PFSK-1 (cell line): ENCODE data around the gene PCDHAC2.

Source experiments
- FOXP2 ChIP-seq: optimal IDR thresholded peaks from 2 replicates; pipeline ENCODE3; 2011; ENCODE audit warnings: borderline replicate concordance, control low read depth, inconsistent platforms; ENCODE audit not compliant: insufficient read depth; ENCODE audit errors: extremely low read length, extremely low read depth
- POLR2AphosphoS5 ChIP-seq: IDR thresholded peaks from 2 replicates; pipeline ENCODE4 v1.6.1; 2012; ENCODE audit warnings: low read depth, mild to moderate bottlenecking, control low read depth, low read length, moderate library complexity
- REST ChIP-seq, 2 experiments: IDR thresholded peaks; 2 replicates each; pipeline versions ENCODE4 v1.6.1 to v1.8.0; 2011 to 2012; ENCODE audit warnings: low read depth in 2 of 2, low read length in 2 of 2, control low read depth in 1 of 2, inconsistent platforms in 1 of 2, mild to moderate bottlenecking in 1 of 2, moderate library complexity in 1 of 2; ENCODE audit not compliant: insufficient read depth in 1 of 2
- SIN3A ChIP-seq: IDR thresholded peaks from 2 replicates; pipeline ENCODE4 v1.6.1; 2012; ENCODE audit warnings: mild to moderate bottlenecking, low read length, moderate library complexity, borderline replicate concordance; ENCODE audit not compliant: insufficient read depth
- TAF1 ChIP-seq: IDR thresholded peaks from 2 replicates; pipeline ENCODE4 v1.6.1; 2012; ENCODE audit warnings: low read length, control low read depth, borderline replicate concordance; ENCODE audit not compliant: insufficient read depth

The PCDHAC2 gene

GRCh38 chr5:140951636-140952035 is 14.6 kb upstream of the PCDHAC2 start:
- TF ChIP-seq POLR2AphosphoS5 = no peak
- TF ChIP-seq SIN3A = no peak
- TF ChIP-seq FOXP2 = no peak
- TF ChIP-seq REST (IDR thresholded peaks at IDR 0.05; ENCODE audit: insufficient read depth in 1 of 2, low read depth in 2 of 2, low read length in 2 of 2) = no peak
- TF ChIP-seq TAF1 = no peak

- TF ChIP-seq SIN3A (no peak), TAF1 (no peak), REST (IDR thresholded peaks at IDR 0.05; ENCODE audit: insufficient read depth in 1 of 2, low read depth in 2 of 2, low read length in 2 of 2) (no peak), POLR2AphosphoS5 (no peak), FOXP2 (no peak)
Measured at GRCh38 chr5:140953234-140953633, 13.0 kb upstream of the PCDHAC2 start.

- TF ChIP-seq SIN3A = no peak
- TF ChIP-seq REST (IDR thresholded peaks at IDR 0.05; ENCODE audit: insufficient read depth in 1 of 2, low read depth in 2 of 2, low read length in 2 of 2) = no peak
- TF ChIP-seq FOXP2 = no peak
- TF ChIP-seq POLR2AphosphoS5 = no peak
- TF ChIP-seq TAF1 = no peak
Measured at GRCh38 chr5:140962190-140962589, 4.1 kb upstream of the PCDHAC2 start.

- TF ChIP-seq FOXP2 = no peak
- no peak for TF ChIP-seq SIN3A
- TF ChIP-seq POLR2AphosphoS5 = no peak
- TF ChIP-seq TAF1 = no peak
- no peak for TF ChIP-seq REST (IDR thresholded peaks at IDR 0.05; ENCODE audit: insufficient read depth in 1 of 2, low read depth in 2 of 2, low read length in 2 of 2)
Measured at GRCh38 chr5:140964356-140964755, 1.9 kb upstream of the PCDHAC2 start.

- no peak for TF ChIP-seq TAF1
- no peak for TF ChIP-seq FOXP2
- TF ChIP-seq SIN3A = no peak
- no peak for TF ChIP-seq REST (IDR thresholded peaks at IDR 0.05; ENCODE audit: insufficient read depth in 1 of 2, low read depth in 2 of 2, low read length in 2 of 2)
- TF ChIP-seq POLR2AphosphoS5 = no peak
Measured at GRCh38 chr5:140965905-140966292, 377 bp upstream of the PCDHAC2 start.
